Left kidney (tissue), 2 donors: ENCODE data around the gene PPP2R2C. TPM values are rescaled to one million over a fixed set of nuclear protein-coding genes. Genes with fewer than 3 reads are reported as not detected.

Experiments
- DNase-seq: peaks from one replicate; pipeline ENCODE4 v3.0.0-alpha.2; 2013
- polyA plus RNA-seq: library from polyadenylated mRNA; unstranded; fragments of 120-200 nt; gene quantifications from one replicate; pipeline ENCODE4 v1.2.1, GENCODE V29; 2013; ENCODE audit not compliant: insufficient read length

PPP2R2C gene
- polyA plus RNA-seq, 1 donor = 0.40 TPM

DNA sequence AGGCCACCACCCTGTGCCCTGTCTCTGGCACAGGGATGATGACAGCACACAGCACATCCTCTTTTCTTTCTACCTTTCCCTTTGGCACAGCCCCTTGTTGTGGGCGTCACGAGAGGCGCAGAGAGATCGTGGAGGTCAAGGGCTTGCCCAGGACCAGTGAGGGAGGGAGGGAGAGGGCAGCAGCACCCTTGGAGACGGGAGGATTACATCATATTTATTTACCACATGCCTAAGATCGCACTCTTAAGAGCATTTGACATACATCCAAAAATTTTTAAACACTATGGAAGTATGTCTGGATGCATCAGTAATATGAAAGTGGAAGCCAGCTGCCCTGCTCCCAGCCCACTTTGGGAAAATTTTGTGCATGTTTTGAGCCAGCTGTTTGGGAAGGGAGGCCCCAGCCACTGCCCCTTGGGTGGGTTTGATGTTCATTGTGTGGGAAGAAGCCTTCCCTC is 190.1 kb downstream of the PPP2R2C start:
- DNase-seq = no peak

- no peak for DNase-seq
Observed at GRCh38 chr4:6281436-6282313, 190.7 kb downstream of the PPP2R2C start.

DNA sequence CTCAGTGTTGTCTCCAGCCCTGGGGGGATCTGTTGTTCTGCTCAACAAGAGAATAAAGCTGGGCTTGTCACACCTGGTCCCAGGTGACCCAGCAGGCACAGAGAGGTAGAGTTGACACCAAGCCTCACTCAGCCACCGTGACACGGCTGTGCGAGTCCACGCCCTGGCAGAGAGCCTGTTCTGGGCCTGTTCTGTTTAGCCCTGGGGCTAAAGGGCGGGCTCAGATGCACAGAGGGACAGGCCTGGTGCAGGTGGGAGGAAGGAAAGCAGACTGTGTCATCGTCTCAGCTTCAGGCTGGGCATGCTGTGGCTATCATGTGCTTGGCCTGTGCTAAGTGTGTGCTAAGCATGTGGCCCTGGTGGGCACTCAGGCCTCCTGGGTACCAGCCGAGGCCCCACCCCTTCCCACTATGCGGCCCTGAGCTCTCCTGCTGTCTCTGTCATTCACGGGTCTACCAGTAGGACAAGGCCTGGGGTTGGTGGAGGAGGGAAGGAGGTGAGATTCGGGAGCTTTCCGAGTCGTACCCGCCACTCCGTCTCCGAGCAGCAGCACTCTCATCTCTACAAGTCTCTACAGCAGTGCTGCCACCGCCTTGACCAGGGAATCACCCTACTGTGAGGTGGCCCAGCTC is 191.9 kb downstream of the PPP2R2C start:
- no peak for DNase-seq

GRCh38 chr4:6279582-6280289 is 192.7 kb downstream of the PPP2R2C start:
- DNase-seq = no peak

- no peak for DNase-seq
Observed at GRCh38 chr4:6278801-6279197, 193.6 kb downstream of the PPP2R2C start.

DNA sequence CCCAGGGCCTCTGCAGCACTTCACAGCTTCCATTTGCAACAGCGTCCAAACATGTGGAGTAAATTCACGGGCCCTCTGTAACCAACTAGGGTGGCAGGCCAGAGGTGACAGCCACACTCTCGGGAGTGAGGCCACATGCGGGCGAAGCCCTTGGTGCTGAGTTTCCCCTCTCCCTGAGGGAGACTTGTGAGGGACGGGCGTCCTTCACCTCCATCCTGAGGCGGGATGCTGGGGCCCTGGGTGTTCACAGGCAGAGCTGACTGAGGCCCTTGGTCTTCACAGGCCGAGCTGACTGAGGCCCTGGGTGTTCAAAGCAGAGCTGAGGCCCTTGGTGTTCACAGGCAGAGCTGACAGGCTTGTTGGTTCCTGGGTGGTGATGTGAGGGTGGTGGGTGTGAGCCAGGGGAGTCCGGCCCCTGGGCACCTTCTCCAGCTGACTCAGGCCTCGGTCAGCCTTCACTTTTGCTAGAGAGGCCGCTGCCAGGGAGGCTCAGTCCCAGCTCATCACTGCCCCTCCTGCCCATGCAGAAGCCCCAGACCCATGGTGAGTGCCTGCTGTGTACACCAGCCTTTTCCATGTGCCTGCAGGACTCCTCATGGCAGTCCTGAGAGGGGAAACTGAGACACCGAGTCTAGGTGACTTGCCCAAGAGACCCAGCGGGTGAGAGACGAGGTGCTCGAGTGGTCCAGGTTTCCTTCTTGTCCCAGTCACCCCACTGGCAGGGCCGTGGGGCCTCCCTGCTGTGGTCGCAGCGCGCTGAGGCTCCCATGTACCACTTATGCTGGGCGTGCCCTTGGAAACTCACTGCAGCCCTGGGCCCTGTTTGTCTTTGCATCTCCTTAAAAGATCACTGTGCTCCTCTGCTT is 194.2 kb downstream of the PPP2R2C start:
- no peak for DNase-seq

DNA sequence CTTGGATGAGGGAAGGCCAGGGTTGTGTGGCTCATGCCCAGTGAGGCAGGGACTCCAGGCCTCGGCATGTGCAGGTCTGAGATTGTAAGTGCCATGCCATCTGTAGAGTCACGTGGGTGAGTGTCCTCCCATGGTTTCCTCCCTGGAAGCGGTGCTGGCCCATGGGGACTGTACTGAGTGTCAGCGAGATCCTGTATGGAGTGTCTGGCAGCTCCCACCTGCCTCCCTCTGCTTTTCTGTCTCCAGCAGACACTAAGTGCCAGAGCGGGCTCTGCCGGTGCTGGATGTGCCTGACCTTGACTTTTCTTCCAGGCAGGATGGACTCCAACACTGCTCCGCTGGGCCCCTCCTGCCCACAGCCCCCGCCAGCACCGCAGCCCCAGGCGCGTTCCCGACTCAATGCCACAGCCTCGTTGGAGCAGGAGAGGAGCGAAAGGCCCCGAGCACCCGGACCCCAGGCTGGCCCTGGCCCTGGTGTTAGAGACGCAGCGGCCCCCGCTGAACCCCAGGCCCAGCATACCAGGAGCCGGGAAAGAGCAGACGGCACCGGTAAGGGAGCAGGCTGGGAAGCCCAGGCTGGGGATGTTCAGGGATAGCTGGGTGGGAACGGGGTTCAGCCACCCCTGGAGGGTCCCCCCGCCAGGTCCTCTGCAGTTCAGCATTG is 195.1 kb downstream of the PPP2R2C start:
- no peak for DNase-seq

GRCh38 chr4:6275898-6276806 is 196.3 kb downstream of the PPP2R2C start:
- no peak for DNase-seq

- no peak for DNase-seq
Observed at GRCh38 chr4:6275351-6275750, 197.1 kb downstream of the PPP2R2C start.

DNA sequence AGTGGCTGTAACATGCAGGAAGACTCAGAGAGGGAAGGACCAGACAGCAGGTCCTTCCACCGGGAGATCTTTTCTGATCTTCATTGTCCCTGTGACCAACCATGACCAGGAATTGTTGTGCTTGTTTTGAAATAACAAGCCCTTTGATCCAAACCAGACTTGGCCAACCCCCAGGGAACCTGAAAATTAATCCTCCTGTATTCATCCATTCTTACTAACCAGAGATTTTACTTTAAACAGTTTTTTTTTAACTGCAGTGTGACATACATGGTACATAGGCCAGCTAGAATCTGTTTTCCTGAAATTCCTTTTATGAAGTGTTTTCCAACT is 198.8 kb downstream of the PPP2R2C start:
- no peak for DNase-seq

DNA sequence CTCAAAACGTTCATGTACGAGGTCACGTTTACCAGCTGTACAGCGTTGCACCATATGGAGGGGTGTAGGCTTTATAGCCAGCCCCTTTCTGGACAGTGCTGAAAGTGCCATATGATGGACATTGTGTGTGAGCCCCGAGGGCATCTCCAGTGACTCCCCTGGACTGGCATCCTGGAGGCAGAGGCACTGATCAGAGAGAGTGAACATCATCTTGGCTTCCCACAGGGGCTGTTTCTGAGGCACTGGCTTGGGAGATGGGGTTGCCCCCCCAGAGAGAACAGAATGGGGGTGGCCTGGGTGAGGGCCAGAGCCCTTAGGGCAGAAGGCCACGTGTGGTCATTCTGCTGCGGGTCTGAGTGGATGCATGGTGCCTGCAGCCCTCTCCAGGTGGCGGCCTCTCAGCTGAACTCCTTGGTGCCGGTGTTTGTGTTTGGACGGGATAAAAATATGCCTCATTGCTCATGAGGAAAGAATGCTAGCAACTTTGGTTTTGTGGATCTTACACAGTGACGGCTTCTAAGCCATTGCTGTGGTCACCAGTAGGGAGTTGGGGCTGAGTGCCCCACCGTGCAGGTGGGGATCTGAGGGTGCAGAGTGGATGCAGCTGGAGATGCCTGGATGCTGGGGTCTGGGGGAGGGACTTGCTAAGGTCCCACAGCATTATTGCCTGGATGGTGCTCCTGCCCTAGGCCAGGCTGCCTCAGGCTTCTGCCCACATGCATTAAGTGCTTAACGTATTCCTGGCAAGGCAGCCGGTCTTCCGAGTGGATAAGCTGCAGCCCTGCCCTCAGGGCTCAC is 199.4 kb downstream of the PPP2R2C start:
- DNase-seq = no peak

DNA sequence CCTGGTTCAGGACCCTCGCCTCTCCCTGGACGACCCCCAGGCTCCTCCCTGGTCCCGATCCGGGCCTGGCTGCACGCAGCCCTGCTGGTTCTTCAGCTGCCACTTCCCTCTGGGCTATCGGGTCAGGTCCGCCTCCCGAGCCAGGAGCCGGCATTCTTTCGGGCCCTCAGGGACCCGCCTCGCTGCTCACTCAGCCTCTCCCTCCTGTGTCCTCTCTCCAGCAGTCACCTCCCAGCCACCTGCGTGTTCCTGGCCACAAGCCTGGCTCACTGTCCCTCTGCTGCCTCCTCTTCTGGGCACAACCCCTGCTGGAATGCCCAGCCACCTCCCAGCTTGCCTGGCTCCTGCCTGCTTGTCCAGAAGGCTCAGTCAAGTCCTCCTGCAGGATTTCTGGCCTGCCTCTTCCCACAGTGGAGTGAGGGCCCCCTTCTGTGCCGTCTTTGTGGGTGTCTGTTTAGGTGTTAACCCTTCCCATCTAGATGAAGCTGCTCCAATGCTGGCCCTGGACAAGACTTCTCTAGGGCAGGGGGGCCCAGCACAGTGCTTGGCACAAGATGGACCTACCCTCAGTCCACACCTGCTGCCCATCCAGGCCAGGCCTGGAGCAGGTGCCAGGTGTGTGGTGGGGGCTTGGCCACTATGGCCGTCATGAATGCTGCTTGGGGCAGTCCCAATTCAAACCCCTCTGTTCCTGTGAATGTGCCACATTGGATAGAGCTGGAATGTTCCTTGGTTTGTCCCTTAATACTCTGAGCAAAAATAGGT is 200.5 kb downstream of the PPP2R2C start:
- no peak for DNase-seq

GRCh38 chr4:6271206-6271605 is 201.2 kb downstream of the PPP2R2C start:
- DNase-seq = no peak

DNA sequence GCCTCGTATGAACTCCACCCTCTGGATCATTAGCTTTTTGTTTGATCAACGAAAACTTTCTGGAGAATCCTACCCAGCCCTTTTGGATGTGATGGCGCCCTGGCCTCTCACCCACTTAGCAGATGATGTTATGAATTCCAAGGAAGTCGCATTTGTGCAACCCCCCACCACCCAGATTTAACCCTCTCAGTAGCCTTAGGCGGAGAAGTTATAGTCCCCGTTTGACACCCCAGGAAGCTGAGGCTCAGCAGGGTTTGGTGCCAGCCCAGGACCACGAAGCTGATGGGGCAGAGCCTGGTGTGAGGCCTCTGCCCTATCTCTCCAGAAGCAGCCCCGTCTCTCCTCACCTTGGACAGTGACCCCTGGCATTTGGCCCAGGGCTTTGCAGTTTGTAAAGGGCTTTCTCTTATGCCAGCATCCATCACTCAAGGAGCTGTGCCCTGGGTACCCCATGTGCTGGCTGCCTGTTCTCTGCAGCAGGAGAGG is 201.7 kb downstream of the PPP2R2C start:
- no peak for DNase-seq
